Measurements from ENCODE around the gene RIMS4.

GRCh38 chr20:44781791-44782190 lies 28.6 kb downstream of the RIMS4 start:
- TF ChIP-seq, protein P1, sequence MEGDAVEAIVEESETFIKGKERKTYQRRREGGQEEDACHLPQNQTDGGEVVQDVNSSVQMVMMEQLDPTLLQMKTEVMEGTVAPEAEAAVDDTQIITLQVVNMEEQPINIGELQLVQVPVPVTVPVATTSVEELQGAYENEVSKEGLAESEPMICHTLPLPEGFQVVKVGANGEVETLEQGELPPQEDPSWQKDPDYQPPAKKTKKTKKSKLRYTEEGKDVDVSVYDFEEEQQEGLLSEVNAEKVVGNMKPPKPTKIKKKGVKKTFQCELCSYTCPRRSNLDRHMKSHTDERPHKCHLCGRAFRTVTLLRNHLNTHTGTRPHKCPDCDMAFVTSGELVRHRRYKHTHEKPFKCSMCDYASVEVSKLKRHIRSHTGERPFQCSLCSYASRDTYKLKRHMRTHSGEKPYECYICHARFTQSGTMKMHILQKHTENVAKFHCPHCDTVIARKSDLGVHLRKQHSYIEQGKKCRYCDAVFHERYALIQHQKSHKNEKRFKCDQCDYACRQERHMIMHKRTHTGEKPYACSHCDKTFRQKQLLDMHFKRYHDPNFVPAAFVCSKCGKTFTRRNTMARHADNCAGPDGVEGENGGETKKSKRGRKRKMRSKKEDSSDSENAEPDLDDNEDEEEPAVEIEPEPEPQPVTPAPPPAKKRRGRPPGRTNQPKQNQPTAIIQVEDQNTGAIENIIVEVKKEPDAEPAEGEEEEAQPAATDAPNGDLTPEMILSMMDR (IDR thresholded peaks at IDR 0.05): no peak
- no peak for TF ChIP-seq POLR2AphosphoS5 (IDR thresholded peaks at IDR 0.05)
- no peak for TF ChIP-seq POLR2A (IDR thresholded peaks at IDR 0.05)
- TF ChIP-seq EP300 (IDR thresholded peaks at IDR 0.05): no peak
